ENCODE data around the gene RTTN. TPM values are rescaled to one million over a fixed set of nuclear protein-coding genes. Genes with fewer than 3 reads are reported as not detected.

Gene RTTN
- total RNA-seq, 1 donor from 2014 or later, result 21.0 TPM

DNA sequence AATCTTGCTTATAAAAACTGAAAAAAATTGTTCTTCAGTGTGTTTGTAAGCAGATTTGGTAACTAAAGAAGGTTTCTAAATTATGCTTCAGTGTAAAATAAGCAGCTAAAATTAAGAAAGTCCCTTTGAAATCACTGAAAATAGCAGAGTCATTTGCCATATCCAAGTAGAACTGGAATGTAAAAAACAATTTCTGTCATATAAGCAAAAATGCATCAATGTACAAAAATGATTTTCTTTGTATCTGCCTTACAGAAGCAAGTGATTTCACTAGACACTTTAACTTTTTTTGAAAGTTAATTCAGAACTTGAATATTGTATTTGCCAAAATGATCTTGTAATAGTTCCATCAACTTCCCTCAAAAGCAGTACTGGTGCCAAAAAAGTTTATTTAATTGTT lies 136.1 kb downstream of the RTTN start:
- Mint-ChIP-seq H3K27me3 (ENCODE audit: unreplicated experiment) (no peaks in the 10 kb centered on the region), H3K4me3 (ENCODE audit: unreplicated experiment) (no peak overlapping the region), H3K9me3 (ENCODE audit: unreplicated experiment) (no peaks in the 10 kb centered on the region), H3K4me1 (ENCODE audit: low read depth, unreplicated experiment) (no peaks in the 10 kb centered on the region), H3K27ac (ENCODE audit: unreplicated experiment) (no peak overlapping the region), H3K36me3 (ENCODE audit: unreplicated experiment) (no peaks in the 10 kb centered on the region)
- no peak for DNase-seq
- no peak for TF ChIP-seq CTCF (IDR thresholded peaks at IDR 0.05; ENCODE audit: partially characterized antibody, unreplicated experiment)

- Mint-ChIP-seq H3K9me3 (ENCODE audit: unreplicated experiment) (no peaks in the 10 kb centered on the region), H3K4me3 (ENCODE audit: unreplicated experiment) (no peak overlapping the region), H3K4me1 (ENCODE audit: low read depth, unreplicated experiment) (no peaks in the 10 kb centered on the region), H3K36me3 (ENCODE audit: unreplicated experiment) (no peaks in the 10 kb centered on the region), H3K27ac (ENCODE audit: unreplicated experiment) (no peak overlapping the region), H3K27me3 (ENCODE audit: unreplicated experiment) (no peaks in the 10 kb centered on the region)
- no peak for DNase-seq
- TF ChIP-seq CTCF (IDR thresholded peaks at IDR 0.05; ENCODE audit: partially characterized antibody, unreplicated experiment), result no peak
Measured at GRCh38 chr18:70068981-70069380, 136.5 kb downstream of the RTTN start.

- H3K4me1 Mint-ChIP-seq (ENCODE audit: low read depth, unreplicated experiment), result no peaks in the 10 kb centered on the region
- H3K27ac Mint-ChIP-seq (ENCODE audit: unreplicated experiment), result no peak overlapping the region
- TF ChIP-seq CTCF (IDR thresholded peaks at IDR 0.05; ENCODE audit: partially characterized antibody, unreplicated experiment), result no peak
- no peak for DNase-seq
- no peaks in the 10 kb centered on the region for H3K9me3 Mint-ChIP-seq (ENCODE audit: unreplicated experiment)
- no peaks in the 10 kb centered on the region for H3K27me3 Mint-ChIP-seq (ENCODE audit: unreplicated experiment)
- H3K4me3 Mint-ChIP-seq (ENCODE audit: unreplicated experiment), result no peak overlapping the region
- H3K36me3 Mint-ChIP-seq (ENCODE audit: unreplicated experiment), result no peaks in the 10 kb centered on the region
Measured at GRCh38 chr18:70059684-70060083, 145.8 kb downstream of the RTTN start.

DNA sequence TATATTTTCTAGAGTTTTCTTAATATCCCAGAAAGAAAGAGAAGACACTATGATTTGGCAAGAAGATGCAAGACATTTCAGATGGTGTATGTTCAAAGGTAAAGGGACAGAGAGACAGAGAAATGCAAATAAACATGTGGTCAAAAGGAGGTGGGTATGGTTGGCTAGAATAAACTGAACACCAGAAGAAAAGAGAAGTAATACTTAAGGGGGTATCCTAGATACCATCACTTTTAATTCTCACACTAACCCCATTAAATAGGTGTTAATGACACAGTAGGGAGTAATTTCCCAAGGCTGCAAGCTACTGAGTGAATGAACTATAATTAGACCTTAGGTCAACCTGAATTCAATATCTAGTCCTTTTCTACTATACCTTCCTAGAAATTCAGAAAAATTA lies 146.6 kb downstream of the RTTN start:
- no peak for TF ChIP-seq CTCF (IDR thresholded peaks at IDR 0.05; ENCODE audit: partially characterized antibody, unreplicated experiment)
- no peaks in the 10 kb centered on the region for H3K4me1 Mint-ChIP-seq (ENCODE audit: low read depth, unreplicated experiment)
- DNase-seq, result no peak
- H3K4me3 Mint-ChIP-seq (ENCODE audit: unreplicated experiment), result no peak overlapping the region
- H3K27ac Mint-ChIP-seq (ENCODE audit: unreplicated experiment), result no peak overlapping the region
- no peaks in the 10 kb centered on the region for H3K9me3 Mint-ChIP-seq (ENCODE audit: unreplicated experiment)
- H3K36me3 Mint-ChIP-seq (ENCODE audit: unreplicated experiment), result no peaks in the 10 kb centered on the region
- H3K27me3 Mint-ChIP-seq (ENCODE audit: unreplicated experiment), result no peaks in the 10 kb centered on the region

GRCh38 chr18:70047931-70048603 lies 157.4 kb downstream of the RTTN start:
- Mint-ChIP-seq H3K4me3 (ENCODE audit: unreplicated experiment) (no peak overlapping the region), H3K27ac (ENCODE audit: unreplicated experiment) (no peak overlapping the region)

More at GRCh38 chr18:70047931-70048603, 157.4 kb downstream of the RTTN start:
- no peak for DNase-seq
- H3K27me3 Mint-ChIP-seq (ENCODE audit: unreplicated experiment), result no peaks in the 10 kb centered on the region
- H3K4me1 Mint-ChIP-seq (ENCODE audit: low read depth, unreplicated experiment), result no peaks in the 10 kb centered on the region
- no peak for TF ChIP-seq CTCF (IDR thresholded peaks at IDR 0.05; ENCODE audit: partially characterized antibody, unreplicated experiment)
- H3K9me3 Mint-ChIP-seq (ENCODE audit: unreplicated experiment), result peaks cover 2% of the 10 kb centered on the region
- H3K36me3 Mint-ChIP-seq (ENCODE audit: unreplicated experiment), result no peaks in the 10 kb centered on the region

All from glutamatergic neuron (in vitro differentiated cells).